Neural cell (in vitro differentiated cells): Measurements from ENCODE around the gene MRTFA.

ENCODE experiments used
- CTCF ChIP-seq: fragments of 450-650 bp; IDR thresholded peaks from 2 replicates; pipeline ENCODE4 v1.5.1; 2014; ENCODE audit warnings: antibody characterized with exemption, mild to moderate bottlenecking, moderate library complexity; ENCODE audit not compliant: poor library complexity, severe bottlenecking
- EP300 ChIP-seq: fragments of 450-650 bp; conservative IDR thresholded peaks from 2 replicates; pipeline ENCODE4 v1.6.1; 2014; ENCODE audit warnings: antibody characterized with exemption, mild to moderate bottlenecking, moderate library complexity; ENCODE audit not compliant: poor library complexity, severe bottlenecking
- EZH2 ChIP-seq: fragments of 200-600, 300-800 bp; shearing (Covaris generic), sonication (generic); IDR thresholded peaks from 2 replicates; pipeline ENCODE4 v1.6.1; 2014; ENCODE audit warnings: antibody characterized with exemption, low read length, borderline replicate concordance, mild to moderate bottlenecking; ENCODE audit not compliant: insufficient read depth, poor library complexity, severe bottlenecking
- MXI1 ChIP-seq: fragments of 450-650 bp; conservative IDR thresholded peaks from 2 replicates; pipeline ENCODE4 v1.6.1; 2014; ENCODE audit warnings: antibody characterized with exemption, mild to moderate bottlenecking; ENCODE audit not compliant: poor library complexity, severe bottlenecking
- POLR2AphosphoS5 ChIP-seq: IDR thresholded peaks from 2 replicates; pipeline ENCODE4 v1.6.1; 2012
- RAD21 ChIP-seq: fragments of 450-650 bp; conservative IDR thresholded peaks from 2 replicates; pipeline ENCODE4 v1.6.1; 2014; ENCODE audit warnings: antibody characterized with exemption, mild to moderate bottlenecking, moderate library complexity
- REST ChIP-seq: IDR thresholded peaks from 2 replicates; pipeline ENCODE4 v1.6.1; 2012; ENCODE audit warnings: borderline replicate concordance
- SMC3 ChIP-seq: fragments of 450-650 bp; conservative IDR thresholded peaks from 2 replicates; pipeline ENCODE4 v1.6.1; 2014; ENCODE audit warnings: antibody characterized with exemption, mild to moderate bottlenecking, moderate library complexity; ENCODE audit not compliant: poor library complexity

GRCh38 chr22:40611606-40612005, 24.9 kb downstream of the MRTFA start:
- TF ChIP-seq SMC3: no peak
- no peak for TF ChIP-seq CTCF
- TF ChIP-seq RAD21: no peak
- no peak for TF ChIP-seq POLR2AphosphoS5
- no peak for TF ChIP-seq EZH2
- TF ChIP-seq REST: no peak
- no peak for TF ChIP-seq MXI1
- no peak for TF ChIP-seq EP300
